HG02763 (cell line): ENCODE data around the gene RP2.

Source experiments
- ATAC-seq: cut with Tn5 transposase; IDR thresholded peaks from one replicate; pipeline ENCODE4 v1.9.1; 2021; ENCODE audit warnings: mild to moderate bottlenecking, moderate library complexity; ENCODE audit not compliant: unreplicated experiment

Gene RP2

DNA sequence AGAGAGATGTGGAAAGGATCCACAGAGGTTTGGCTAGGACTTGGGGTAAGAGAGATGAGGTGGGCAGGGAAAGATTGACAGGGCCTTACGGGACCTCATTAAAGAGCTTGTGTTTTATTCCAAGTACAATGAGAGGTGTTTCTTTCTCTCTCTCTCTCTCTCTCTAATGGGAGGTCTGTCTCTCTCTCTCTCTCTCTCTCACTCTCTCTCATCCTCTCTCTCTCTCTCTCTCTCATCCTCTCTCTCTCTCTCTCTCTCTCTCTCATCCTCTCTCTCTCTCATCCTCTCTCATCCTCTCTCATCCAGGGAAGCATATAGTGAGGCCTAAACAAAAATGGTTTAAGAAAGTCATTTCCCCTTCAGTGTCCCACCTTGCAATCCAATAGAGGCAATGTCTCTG is 80.8 kb downstream of the RP2 start:
- no peak for ATAC-seq

DNA sequence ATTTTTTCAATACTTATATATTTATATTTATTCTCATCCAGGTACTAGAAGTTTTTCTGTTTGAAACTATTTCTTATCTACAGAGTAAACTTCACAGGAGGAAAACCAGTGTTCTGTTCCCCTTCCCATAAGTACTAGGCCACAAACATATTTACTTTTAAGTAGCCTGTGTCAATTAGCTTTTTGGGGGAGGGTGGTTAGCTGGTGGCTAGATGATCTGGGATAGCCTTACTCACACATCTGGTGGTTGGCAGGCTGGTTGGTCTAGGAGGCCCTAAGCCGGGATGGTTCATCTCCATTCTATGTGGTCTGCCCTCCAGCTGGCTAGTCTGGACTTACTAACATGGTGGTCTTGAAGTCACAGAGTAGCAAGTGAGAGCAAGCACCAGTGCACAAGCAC is 81.6 kb downstream of the RP2 start:
- ATAC-seq: no peak

GRCh38 chrX:46920235-46920634 is 83.4 kb downstream of the RP2 start:
- ATAC-seq: no peak

- no peak for ATAC-seq
Observed at GRCh38 chrX:46922611-46923010, 85.8 kb downstream of the RP2 start.

GRCh38 chrX:46927718-46928117 is 90.9 kb downstream of the RP2 start:
- ATAC-seq: no peak

DNA sequence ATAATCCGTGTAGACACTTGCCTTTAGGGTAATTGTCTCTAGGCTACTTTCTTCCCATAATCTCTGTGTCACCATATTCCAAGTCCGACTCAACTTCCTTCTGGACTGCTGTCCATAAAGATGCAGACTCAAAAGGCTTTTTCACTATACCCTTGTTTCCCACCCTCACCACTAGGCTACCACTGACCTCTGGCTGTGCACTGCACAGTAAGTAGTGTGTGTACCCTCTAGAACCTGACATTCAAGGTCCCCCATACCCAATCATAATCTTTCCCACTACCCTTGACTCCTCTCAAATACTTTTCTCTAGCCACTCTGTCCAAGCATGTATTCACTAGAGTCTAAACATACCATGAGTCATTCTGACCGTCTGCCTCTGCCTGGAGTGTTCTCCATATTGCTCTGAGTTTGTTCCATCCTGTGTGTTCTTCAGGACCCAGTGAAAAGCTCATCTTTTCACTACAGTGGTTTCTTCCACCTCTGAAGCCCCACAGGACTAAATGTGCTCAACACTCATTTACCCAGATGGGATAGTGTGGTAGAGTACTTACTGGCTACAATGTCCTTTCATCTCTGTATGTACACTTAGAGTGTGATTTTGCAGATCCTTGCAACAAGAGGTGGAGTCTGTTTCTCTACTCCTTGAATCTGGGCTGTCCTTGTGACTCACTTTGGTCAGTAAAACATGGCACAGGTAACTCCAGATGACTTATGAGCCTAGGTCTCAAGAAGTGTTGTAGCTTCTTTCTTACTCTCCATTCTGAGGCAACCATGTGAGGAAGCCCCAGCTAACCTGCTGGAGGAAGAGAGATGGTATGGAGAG is 92.8 kb downstream of the RP2 start:
- no peak for ATAC-seq
